WTC11 (cell line): ENCODE data around the gene STAT1.

Source experiments
- NR3C1 ChIP-seq: sonication (generic); formaldehyde crosslinking; conservative IDR thresholded peaks from 2 replicates; pipeline ENCODE4 v1.8.1; 2023; ENCODE audit warnings: low read depth, mild to moderate bottlenecking, missing genetic modification reagents
- TP53 ChIP-seq: sonication (generic); formaldehyde crosslinking; IDR thresholded peaks from 2 replicates; pipeline ENCODE4 v1.8.1; 2023; ENCODE audit warnings: mild to moderate bottlenecking, missing genetic modification reagents
- TF ChIP-seq, protein P1 (sequence below): fragments of 200-600 bp; IDR thresholded peaks from 2 replicates; pipeline ENCODE4 v1.8.0; 2022; ENCODE audit warnings: antibody characterized with exemption
- TF ChIP-seq, protein P2 (sequence below): sonication (generic); formaldehyde crosslinking; IDR thresholded peaks from 2 replicates; pipeline ENCODE4 v1.8.1; 2023; ENCODE audit warnings: mild to moderate bottlenecking, moderate library complexity, missing genetic modification reagents
- TF ChIP-seq, protein P3 (sequence below): sonication (generic); formaldehyde crosslinking; IDR thresholded peaks from 2 replicates; pipeline ENCODE4 v1.8.1; 2022; ENCODE audit warnings: low read depth, missing genetic modification reagents, borderline replicate concordance
- TF ChIP-seq, protein P4 (sequence below): sonication (generic); formaldehyde crosslinking; IDR thresholded peaks from 2 replicates; pipeline ENCODE4 v1.8.0; 2022; ENCODE audit warnings: mild to moderate bottlenecking, missing genetic modification reagents
- TF ChIP-seq, protein P5 (sequence below): sonication (generic); formaldehyde crosslinking; IDR thresholded peaks from 2 replicates; pipeline ENCODE4 v1.8.1; 2023; ENCODE audit warnings: mild to moderate bottlenecking, missing genetic modification reagents, moderate library complexity
- TF ChIP-seq, protein P6 (sequence below): sonication (generic); formaldehyde crosslinking; IDR thresholded peaks from 2 replicates; pipeline ENCODE4 v1.8.0; 2022; ENCODE audit warnings: mild to moderate bottlenecking, missing genetic modification reagents
- TF ChIP-seq, protein P7 (sequence below): sonication (generic); formaldehyde crosslinking; IDR thresholded peaks from 2 replicates; pipeline ENCODE4 v1.8.1; 2023; ENCODE audit warnings: mild to moderate bottlenecking, missing genetic modification reagents

DNA sequence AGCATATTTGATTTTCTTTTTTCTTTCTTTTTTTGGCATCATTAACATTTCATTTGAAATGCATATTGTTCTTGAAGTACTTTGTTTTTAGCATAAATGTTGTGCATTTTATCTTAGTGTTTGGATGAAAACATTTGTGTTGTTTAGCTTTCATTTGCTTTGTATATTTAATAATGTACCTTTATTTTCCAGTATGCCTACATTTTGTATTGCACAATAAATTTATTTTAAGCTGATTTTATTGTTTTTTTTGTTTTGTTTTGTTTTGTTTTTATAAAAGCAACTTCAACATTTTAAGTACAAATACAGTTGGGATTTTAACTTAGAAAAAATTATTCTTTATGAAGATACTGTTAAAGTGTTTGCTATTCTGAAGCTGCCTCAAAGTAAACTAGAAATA is 78.9 kb downstream of the STAT1 start:
- TF ChIP-seq, protein P1, sequence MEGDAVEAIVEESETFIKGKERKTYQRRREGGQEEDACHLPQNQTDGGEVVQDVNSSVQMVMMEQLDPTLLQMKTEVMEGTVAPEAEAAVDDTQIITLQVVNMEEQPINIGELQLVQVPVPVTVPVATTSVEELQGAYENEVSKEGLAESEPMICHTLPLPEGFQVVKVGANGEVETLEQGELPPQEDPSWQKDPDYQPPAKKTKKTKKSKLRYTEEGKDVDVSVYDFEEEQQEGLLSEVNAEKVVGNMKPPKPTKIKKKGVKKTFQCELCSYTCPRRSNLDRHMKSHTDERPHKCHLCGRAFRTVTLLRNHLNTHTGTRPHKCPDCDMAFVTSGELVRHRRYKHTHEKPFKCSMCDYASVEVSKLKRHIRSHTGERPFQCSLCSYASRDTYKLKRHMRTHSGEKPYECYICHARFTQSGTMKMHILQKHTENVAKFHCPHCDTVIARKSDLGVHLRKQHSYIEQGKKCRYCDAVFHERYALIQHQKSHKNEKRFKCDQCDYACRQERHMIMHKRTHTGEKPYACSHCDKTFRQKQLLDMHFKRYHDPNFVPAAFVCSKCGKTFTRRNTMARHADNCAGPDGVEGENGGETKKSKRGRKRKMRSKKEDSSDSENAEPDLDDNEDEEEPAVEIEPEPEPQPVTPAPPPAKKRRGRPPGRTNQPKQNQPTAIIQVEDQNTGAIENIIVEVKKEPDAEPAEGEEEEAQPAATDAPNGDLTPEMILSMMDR = no peak
- TF ChIP-seq, protein P2, sequence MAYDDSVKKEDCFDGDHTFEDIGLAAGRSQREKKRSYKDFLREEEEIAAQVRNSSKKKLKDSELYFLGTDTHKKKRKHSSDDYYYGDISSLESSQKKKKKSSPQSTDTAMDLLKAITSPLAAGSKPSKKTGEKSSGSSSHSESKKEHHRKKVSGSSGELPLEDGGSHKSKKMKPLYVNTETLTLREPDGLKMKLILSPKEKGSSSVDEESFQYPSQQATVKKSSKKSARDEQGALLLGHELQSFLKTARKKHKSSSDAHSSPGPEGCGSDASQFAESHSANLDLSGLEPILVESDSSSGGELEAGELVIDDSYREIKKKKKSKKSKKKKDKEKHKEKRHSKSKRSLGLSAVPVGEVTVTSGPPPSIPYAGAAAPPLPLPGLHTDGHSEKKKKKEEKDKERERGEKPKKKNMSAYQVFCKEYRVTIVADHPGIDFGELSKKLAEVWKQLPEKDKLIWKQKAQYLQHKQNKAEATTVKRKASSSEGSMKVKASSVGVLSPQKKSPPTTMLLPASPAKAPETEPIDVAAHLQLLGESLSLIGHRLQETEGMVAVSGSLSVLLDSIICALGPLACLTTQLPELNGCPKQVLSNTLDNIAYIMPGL (CRISPR knock-in tag) = no peak
- TF ChIP-seq, protein P3, sequence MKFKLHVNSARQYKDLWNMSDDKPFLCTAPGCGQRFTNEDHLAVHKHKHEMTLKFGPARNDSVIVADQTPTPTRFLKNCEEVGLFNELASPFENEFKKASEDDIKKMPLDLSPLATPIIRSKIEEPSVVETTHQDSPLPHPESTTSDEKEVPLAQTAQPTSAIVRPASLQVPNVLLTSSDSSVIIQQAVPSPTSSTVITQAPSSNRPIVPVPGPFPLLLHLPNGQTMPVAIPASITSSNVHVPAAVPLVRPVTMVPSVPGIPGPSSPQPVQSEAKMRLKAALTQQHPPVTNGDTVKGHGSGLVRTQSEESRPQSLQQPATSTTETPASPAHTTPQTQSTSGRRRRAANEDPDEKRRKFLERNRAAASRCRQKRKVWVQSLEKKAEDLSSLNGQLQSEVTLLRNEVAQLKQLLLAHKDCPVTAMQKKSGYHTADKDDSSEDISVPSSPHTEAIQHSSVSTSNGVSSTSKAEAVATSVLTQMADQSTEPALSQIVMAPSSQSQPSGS (CRISPR knock-in tag) = no peak
- TF ChIP-seq, protein P4, sequence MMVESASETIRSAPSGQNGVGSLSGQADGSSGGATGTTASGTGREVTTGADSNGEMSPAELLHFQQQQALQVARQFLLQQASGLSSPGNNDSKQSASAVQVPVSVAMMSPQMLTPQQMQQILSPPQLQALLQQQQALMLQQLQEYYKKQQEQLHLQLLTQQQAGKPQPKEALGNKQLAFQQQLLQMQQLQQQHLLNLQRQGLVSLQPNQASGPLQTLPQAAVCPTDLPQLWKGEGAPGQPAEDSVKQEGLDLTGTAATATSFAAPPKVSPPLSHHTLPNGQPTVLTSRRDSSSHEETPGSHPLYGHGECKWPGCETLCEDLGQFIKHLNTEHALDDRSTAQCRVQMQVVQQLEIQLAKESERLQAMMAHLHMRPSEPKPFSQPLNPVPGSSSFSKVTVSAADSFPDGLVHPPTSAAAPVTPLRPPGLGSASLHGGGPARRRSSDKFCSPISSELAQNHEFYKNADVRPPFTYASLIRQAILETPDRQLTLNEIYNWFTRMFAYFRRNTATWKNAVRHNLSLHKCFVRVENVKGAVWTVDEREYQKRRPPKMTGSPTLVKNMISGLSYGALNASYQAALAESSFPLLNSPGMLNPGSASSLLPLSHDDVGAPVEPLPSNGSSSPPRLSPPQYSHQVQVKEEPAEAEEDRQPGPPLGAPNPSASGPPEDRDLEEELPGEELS (CRISPR knock-in tag) = no peak
- TF ChIP-seq TP53 (CRISPR knock-in tag) = no peak
- no peak for TF ChIP-seq NR3C1 (CRISPR knock-in tag)
- TF ChIP-seq, protein P5, sequence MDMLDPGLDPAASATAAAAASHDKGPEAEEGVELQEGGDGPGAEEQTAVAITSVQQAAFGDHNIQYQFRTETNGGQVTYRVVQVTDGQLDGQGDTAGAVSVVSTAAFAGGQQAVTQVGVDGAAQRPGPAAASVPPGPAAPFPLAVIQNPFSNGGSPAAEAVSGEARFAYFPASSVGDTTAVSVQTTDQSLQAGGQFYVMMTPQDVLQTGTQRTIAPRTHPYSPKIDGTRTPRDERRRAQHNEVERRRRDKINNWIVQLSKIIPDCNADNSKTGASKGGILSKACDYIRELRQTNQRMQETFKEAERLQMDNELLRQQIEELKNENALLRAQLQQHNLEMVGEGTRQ (CRISPR knock-in tag) = no peak
- TF ChIP-seq, protein P6, sequence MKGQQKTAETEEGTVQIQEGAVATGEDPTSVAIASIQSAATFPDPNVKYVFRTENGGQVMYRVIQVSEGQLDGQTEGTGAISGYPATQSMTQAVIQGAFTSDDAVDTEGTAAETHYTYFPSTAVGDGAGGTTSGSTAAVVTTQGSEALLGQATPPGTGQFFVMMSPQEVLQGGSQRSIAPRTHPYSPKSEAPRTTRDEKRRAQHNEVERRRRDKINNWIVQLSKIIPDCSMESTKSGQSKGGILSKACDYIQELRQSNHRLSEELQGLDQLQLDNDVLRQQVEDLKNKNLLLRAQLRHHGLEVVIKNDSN (CRISPR knock-in tag) = no peak
- TF ChIP-seq, protein P7, sequence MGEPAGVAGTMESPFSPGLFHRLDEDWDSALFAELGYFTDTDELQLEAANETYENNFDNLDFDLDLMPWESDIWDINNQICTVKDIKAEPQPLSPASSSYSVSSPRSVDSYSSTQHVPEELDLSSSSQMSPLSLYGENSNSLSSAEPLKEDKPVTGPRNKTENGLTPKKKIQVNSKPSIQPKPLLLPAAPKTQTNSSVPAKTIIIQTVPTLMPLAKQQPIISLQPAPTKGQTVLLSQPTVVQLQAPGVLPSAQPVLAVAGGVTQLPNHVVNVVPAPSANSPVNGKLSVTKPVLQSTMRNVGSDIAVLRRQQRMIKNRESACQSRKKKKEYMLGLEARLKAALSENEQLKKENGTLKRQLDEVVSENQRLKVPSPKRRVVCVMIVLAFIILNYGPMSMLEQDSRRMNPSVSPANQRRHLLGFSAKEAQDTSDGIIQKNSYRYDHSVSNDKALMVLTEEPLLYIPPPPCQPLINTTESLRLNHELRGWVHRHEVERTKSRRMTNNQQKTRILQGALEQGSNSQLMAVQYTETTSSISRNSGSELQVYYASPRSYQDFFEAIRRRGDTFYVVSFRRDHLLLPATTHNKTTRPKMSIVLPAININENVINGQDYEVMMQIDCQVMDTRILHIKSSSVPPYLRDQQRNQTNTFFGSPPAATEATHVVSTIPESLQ = no peak
